SIG-M5 (cell line): ENCODE results near the gene INO80C.
"Not testable (repeated sequence)": the region's sequence is repeated elsewhere in the genome, so short reads cannot be mapped to it uniquely, and the experiment has no call there.

ENCODE experiments used
- DNase-seq: peaks from one replicate; lab custom pipeline; 2025; lab: John Stamatoyannopoulos, UW

The INO80C gene

GRCh38 chr18:35489281-35489680, 8.5 kb downstream of the INO80C start:
- DNase-seq, result not testable (repeated sequence)

GRCh38 chr18:35488396-35488795, 9.4 kb downstream of the INO80C start:
- not testable (repeated sequence) for DNase-seq

DNA sequence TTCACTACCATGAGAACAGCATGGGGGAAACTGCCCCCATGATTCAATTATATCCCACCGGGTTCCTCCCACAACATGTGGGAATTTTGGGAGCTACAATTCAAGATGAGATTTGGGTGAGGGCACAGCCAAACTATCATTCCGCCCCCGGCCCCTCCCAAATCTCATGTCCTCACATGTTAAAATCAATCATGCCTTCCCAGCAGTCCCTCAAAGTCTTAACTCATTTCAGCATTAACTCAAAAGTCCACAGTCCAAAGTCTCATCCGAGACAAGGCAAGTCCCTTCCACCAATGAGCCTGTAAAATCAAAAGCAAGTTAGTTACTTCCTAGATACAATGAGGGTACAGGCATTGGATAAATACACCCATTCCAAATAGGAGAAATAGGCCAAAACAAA, 10.2 kb downstream of the INO80C start:
- DNase-seq, result not testable (repeated sequence)

GRCh38 chr18:35485852-35486251, 11.9 kb downstream of the INO80C start:
- DNase-seq, result no peak

GRCh38 chr18:35484034-35484433, 13.7 kb downstream of the INO80C start:
- DNase-seq, result no peak

GRCh38 chr18:35481960-35482366, 15.8 kb downstream of the INO80C start:
- DNase-seq, result no peak

- no peak for DNase-seq
Observed at GRCh38 chr18:35479911-35480586, 17.7 kb downstream of the INO80C start.

- no peak for DNase-seq
Observed at GRCh38 chr18:35478520-35479435, 19.0 kb downstream of the INO80C start.

DNA sequence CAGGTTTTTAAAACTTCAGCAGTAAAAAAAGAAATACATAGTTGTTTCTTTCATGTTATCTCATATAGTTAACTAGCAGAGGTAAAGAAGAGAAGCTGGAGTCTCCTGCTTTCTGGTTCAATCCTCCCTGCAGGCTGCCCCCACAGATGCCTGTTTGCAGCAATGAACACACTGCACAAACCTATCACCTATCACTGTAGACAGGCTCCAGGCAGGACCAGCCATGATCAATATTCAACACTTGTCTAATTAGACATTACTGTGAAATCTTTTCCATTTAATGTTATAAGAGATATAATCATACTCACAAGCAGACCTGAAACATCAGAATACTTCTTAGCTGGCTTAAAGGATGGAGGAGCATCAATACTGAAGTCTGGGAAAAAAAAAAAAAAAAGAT, 19.8 kb downstream of the INO80C start:
- DNase-seq, result no peak

DNA sequence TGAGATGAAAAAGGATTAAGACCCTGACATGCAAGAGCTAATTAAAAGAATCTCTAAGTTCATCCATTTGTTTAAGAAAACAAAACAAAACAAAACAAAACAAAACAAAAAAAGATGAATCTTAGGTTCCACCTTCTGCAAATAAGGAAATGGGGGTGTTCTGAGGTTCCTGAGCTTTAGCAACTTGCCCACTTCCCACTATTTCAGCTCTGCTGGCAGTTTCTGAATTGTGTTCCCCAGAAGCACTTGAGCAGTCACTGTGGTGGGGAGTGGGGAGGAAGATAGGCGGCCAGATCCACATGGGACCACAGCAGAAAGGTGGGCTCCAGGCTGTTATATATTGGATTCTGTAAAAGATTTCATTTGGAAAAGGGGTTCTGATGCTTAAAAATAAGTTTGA, 20.3 kb downstream of the INO80C start:
- no peak for DNase-seq

- DNase-seq, result no peak
Observed at GRCh38 chr18:35474884-35475283, 22.9 kb downstream of the INO80C start.

DNA sequence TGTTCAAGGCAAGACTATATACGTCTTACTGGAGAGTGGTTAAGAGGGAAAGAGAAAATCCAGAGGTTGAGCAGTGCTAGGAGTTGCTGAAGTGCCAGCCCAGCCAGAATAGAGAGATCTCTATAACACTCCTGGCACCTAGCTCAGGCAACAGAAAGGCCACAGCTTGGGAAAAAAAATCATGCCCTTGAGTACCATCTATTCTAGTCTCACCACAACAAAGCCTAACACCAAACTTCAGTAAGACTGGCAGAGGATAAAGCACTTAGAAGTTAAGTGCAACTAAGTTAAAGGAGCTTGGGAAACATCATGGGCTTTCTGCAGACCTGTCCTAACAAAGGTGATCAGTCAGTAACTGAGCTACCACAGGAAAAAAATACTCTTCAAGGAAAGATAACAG, 24.2 kb downstream of the INO80C start:
- DNase-seq, result no peak

GRCh38 chr18:35470435-35470834, 27.3 kb downstream of the INO80C start:
- DNase-seq, result no peak

DNA sequence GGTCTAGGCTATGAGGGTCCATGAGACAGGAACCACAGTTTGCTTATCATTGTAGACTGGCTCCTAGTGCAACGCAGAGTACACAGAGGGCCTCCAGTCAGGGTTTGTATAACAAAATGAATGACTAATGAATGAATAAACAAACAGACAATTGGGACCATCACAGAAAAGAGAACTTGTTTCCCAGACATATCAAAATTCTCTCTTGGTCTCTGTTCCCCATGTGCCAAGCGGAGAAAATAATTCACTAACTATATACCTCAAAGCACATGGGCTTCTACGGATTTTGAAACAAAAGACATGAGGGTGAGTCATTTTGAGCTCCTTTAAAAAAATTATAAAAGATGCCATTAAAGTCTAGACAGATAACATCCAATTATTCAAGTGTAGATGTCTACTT, 28.0 kb downstream of the INO80C start:
- DNase-seq, result no peak

GRCh38 chr18:35468711-35469110, 29.0 kb downstream of the INO80C start:
- no peak for DNase-seq

DNA sequence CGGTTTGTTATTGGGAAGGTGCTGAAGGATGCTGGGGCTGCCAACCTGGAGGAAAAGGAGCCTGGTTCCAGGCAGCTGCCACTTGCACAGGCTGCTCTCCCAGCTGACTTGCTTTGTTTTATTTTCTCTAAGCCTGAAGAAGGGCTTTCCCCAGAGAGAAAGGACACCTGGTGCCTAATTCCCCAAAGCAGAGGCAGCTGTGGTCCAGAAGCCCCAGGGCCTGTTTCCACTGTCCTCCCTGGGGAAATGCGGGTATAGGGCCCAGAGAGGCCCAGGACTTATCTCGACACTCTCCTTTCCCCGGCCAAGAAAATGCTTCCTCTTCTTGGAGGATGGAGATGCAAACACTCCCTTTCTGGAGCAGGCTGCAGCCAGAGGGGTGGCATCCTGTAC, 30.1 kb downstream of the INO80C start:
- DNase-seq, result no peak

DNA sequence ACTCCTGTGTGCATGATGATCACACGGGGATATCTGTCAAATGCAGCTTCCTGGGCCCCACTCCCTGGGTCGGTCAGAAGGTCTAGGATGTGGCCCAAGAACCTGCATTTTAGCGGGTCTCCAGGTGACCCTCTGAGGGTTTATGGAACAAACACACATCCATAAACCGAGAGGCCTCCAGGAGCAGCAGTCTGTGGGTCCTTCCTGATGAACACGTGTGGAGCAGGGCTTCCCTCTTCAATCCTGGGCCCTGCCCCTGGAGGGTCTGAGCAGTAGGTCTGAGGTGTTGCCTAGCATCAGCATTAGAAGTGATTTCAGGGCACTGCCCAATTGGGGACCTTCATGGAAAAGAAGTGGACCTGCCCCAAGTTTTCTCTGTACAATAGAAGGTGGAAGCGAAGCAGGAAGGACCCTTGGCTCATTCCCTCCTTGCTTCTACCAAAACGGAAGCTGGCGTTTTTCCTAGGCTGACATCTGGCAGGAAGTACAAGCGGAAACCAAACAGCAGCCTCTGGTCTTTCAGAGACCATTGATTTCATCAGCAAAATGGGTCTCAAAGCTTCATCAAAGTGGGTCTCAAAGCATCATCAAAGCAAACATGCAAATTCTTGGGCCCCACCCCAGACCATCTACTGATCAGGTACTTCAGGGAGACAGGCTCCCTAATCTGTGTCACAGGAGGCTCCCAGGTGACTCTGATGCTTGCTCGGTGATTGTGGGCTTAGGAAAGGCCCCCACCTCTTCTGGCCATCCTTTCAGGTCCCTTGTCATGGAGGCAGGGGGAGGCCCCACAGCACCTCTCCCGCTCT, 30.7 kb downstream of the INO80C start:
- DNase-seq, result no peak

DNA sequence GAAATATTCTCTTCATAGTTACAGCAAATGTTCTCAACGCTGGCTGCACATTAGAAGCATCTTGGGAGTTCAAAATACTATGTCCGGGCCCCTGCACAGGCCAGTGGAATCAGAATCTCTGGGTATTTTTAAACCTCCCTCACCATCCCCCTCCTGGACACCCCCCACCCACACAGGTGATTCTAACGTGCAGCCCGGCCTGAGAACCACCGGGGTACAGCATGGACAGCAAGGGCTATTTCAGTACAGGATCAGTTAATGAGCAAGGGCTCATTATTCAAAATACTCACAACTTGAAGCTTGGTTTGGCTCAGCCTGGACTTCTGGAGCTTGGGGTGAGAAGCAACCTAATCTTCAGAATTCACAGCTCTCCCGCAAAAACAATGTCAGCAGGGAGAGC, 31.4 kb downstream of the INO80C start:
- DNase-seq, result no peak

DNA sequence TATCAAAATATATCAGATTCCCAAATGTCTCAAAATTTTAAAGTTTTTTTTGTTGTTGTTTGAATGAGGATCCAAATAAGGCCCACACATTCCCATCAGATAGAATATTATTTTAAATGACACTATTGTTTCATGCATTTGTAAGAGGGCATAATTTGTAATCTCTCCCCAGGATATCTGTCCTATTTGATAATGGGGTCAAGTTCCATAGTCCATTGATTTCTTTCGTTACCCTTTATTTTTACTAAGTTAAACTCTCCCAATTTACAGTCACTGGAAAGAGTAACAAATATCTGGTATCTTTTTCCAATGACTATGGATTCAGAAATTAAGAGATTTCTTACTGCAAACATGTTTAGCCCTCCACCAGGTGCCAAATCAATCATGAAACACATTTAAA, 32.4 kb downstream of the INO80C start:
- no peak for DNase-seq

DNA sequence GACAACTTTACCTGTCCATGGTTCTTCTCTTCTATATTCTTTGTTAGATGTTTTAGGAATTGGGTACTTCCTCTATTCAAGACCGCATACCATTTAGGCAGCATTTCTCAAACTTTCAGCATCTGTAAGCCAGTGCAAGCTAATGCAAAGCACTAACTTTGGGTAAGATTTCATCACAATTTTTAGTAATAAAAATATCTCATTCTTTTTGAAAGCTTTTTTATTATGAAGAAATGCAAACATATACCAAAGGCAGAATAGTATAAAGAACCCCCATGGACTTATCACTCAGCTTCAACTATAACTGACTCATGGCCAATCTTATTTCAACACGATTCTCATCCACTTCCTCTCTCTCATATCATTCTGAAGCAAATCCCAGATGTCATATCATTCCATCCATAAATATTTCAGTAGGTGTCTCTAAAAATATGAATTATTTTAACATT, 32.9 kb downstream of the INO80C start:
- DNase-seq, result no peak

DNA sequence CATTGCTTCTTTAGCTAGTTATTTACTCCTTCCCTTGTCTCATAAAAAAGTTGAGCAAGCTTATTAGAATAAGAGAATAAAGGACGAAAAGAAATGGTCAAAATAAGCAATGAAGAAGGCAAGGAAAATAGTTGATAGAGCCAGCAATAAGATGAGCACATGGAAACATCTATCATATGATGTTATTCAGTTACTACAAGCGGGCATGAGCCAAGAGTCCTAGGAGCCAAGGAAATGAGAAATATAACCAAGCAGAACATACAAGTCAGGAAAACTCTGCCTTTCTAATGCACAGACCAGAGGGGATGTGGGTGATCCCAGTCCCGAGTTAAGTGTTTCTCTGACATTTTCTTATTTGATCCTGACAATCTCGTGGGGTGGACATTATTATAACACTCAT, 33.9 kb downstream of the INO80C start:
- DNase-seq, result no peak

GRCh38 chr18:35463050-35463449, 34.7 kb downstream of the INO80C start:
- no peak for DNase-seq
